WTC11 (cell line): Measurements from ENCODE around the gene MEST. TPM values are rescaled to one million over a fixed set of nuclear protein-coding genes. Genes with fewer than 3 reads are reported as not detected.

ENCODE experiments used
- ATAC-seq: fragments of 200-7000 bp; cut with Tn5 transposase; 2 replicates; pipeline ENCODE4 v1.10.0; 2021; ENCODE audit warnings: mild to moderate bottlenecking, moderate library complexity
- CTCF ChIA-PET: fragments of 300-600 bp; sonication (Branson Sonifier 250); formaldehyde crosslinking; loops from one replicate; lab custom pipeline; 2021; ENCODE audit warnings: antibody characterized with exemption; lab: Charles Lee
- POLR2A ChIA-PET: fragments of 350-600 bp; sonication (Branson Sonifier 250); formaldehyde crosslinking; loops from one replicate; lab custom pipeline; 2021; ENCODE audit warnings: antibody characterized with exemption; lab: Charles Lee
- DNase-seq: peaks from one replicate; pipeline ENCODE4 v3.0.0; 2021; ENCODE audit warnings: low spot score
- H3K27ac Mint-ChIP-seq: 2 replicates; pipeline ENCODE4 v1.8.0; 2021; ENCODE audit warnings: mixed read lengths
- H3K27me3 Mint-ChIP-seq: 2 replicates; pipeline ENCODE4 v1.8.0; 2021; ENCODE audit warnings: low read depth, mild to moderate bottlenecking, moderate library complexity, mixed read lengths
- H3K36me3 Mint-ChIP-seq: 2 replicates; pipeline ENCODE4 v1.8.0; 2021; ENCODE audit warnings: mixed read lengths
- H3K4me1 Mint-ChIP-seq: 2 replicates; pipeline ENCODE4 v1.8.0; 2022; ENCODE audit warnings: mixed read lengths
- H3K4me3 Mint-ChIP-seq: 2 replicates; pipeline ENCODE4 v1.8.0; 2021; ENCODE audit warnings: mild to moderate bottlenecking, moderate library complexity, mixed read lengths
- H3K9me3 Mint-ChIP-seq: 2 replicates; pipeline ENCODE4 v1.8.0; 2021; ENCODE audit warnings: mixed read lengths
- CREB1 ChIP-seq: sonication (generic); formaldehyde crosslinking; IDR thresholded peaks from 2 replicates; pipeline ENCODE4 v1.8.0; 2023; ENCODE audit warnings: mild to moderate bottlenecking, missing genetic modification reagents
- GRHL2 ChIP-seq: fragments of 250-450 bp; sonication (Bioruptor Pico); IDR thresholded peaks from 2 replicates; pipeline ENCODE4 v1.8.0; 2022; ENCODE audit warnings: mild to moderate bottlenecking, moderate library complexity; ENCODE audit not compliant: insufficient replicate concordance, severe bottlenecking
- PRRX2 ChIP-seq: fragments of 250-450 bp; sonication (Bioruptor Pico); IDR thresholded peaks from 2 replicates; pipeline ENCODE4 v1.8.0; 2021; ENCODE audit warnings: mild to moderate bottlenecking
- RELA ChIP-seq: sonication (generic); formaldehyde crosslinking; IDR thresholded peaks from 2 replicates; pipeline ENCODE4 v1.8.1; 2022; ENCODE audit warnings: missing genetic modification reagents, mild to moderate bottlenecking, borderline replicate concordance
- TP53 ChIP-seq: sonication (generic); formaldehyde crosslinking; IDR thresholded peaks from 2 replicates; pipeline ENCODE4 v1.8.1; 2023; ENCODE audit warnings: mild to moderate bottlenecking, missing genetic modification reagents
- microRNA-seq: library from miRNA; unstranded; fragments of <30 nt; microRNA quantifications from one replicate; pipeline ENCODE4 v1.2.0, GENCODE V29; 2022; ENCODE audit warnings: borderline number of aligned reads
- total RNA-seq: library from RNA; stranded (reverse); gene quantifications from 3 replicates; pipeline ENCODE4 v1.2.3, GENCODE V29; 2021
- TF ChIP-seq, protein P1 (sequence below): sonication (generic); formaldehyde crosslinking; IDR thresholded peaks from 2 replicates; pipeline ENCODE4 v1.8.1; 2023; ENCODE audit warnings: mild to moderate bottlenecking, missing genetic modification reagents
- TF ChIP-seq, protein P2 (sequence below): sonication (generic); formaldehyde crosslinking; IDR thresholded peaks from 2 replicates; pipeline ENCODE4 v1.8.1; 2022; ENCODE audit warnings: low read depth, missing genetic modification reagents, borderline replicate concordance
- TF ChIP-seq, protein P3 (sequence below): sonication (generic); formaldehyde crosslinking; IDR thresholded peaks from 2 replicates; pipeline ENCODE4 v1.8.0; 2023; ENCODE audit warnings: missing genetic modification reagents, mild to moderate bottlenecking, borderline replicate concordance

Gene MEST
- total RNA-seq, 1 experiment from 2014 or later = 188 TPM

DNA sequence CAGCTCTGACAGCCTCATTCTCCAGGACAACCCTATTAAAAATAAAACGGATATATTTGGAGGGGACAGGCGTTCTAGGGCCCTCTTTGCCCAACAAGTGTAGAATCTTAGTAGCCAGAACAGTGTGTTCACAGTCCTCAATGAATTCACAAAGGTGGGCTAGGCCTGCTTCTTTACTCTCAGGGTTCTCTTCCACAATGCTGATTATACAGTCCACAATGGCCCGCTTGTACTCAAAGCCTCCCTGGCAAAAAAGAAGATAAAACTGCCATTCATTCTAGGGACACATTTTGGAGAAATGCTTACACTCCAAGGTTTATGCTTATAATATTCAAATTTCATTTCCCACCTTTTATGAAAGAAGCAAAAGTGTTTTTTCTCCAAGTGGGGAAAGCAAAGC is 62.6 kb downstream of the MEST start:
- Mint-ChIP-seq H3K4me3 (no peak overlapping the region), H3K9me3 (peaks cover 4% of the 10 kb centered on the region), H3K4me1 (no peaks in the 10 kb centered on the region), H3K27me3 (no peaks in the 10 kb centered on the region), H3K27ac (no peak overlapping the region), H3K36me3 (peaks cover 6% of the 10 kb centered on the region)
- ATAC-seq = no peak
- POLR2A ChIA-PET = no interaction called here
- DNase-seq = no peak
- CTCF ChIA-PET = no interaction called here
- no peak for TF ChIP-seq CREB1 (CRISPR knock-in tag)
- TF ChIP-seq, protein P1, sequence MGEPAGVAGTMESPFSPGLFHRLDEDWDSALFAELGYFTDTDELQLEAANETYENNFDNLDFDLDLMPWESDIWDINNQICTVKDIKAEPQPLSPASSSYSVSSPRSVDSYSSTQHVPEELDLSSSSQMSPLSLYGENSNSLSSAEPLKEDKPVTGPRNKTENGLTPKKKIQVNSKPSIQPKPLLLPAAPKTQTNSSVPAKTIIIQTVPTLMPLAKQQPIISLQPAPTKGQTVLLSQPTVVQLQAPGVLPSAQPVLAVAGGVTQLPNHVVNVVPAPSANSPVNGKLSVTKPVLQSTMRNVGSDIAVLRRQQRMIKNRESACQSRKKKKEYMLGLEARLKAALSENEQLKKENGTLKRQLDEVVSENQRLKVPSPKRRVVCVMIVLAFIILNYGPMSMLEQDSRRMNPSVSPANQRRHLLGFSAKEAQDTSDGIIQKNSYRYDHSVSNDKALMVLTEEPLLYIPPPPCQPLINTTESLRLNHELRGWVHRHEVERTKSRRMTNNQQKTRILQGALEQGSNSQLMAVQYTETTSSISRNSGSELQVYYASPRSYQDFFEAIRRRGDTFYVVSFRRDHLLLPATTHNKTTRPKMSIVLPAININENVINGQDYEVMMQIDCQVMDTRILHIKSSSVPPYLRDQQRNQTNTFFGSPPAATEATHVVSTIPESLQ = no peak
- TF ChIP-seq, protein P2, sequence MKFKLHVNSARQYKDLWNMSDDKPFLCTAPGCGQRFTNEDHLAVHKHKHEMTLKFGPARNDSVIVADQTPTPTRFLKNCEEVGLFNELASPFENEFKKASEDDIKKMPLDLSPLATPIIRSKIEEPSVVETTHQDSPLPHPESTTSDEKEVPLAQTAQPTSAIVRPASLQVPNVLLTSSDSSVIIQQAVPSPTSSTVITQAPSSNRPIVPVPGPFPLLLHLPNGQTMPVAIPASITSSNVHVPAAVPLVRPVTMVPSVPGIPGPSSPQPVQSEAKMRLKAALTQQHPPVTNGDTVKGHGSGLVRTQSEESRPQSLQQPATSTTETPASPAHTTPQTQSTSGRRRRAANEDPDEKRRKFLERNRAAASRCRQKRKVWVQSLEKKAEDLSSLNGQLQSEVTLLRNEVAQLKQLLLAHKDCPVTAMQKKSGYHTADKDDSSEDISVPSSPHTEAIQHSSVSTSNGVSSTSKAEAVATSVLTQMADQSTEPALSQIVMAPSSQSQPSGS (CRISPR knock-in tag) = no peak
- TF ChIP-seq TP53 (CRISPR knock-in tag) = no peak
- no peak for TF ChIP-seq PRRX2 (CRISPR knock-in tag)
- TF ChIP-seq, protein P3, sequence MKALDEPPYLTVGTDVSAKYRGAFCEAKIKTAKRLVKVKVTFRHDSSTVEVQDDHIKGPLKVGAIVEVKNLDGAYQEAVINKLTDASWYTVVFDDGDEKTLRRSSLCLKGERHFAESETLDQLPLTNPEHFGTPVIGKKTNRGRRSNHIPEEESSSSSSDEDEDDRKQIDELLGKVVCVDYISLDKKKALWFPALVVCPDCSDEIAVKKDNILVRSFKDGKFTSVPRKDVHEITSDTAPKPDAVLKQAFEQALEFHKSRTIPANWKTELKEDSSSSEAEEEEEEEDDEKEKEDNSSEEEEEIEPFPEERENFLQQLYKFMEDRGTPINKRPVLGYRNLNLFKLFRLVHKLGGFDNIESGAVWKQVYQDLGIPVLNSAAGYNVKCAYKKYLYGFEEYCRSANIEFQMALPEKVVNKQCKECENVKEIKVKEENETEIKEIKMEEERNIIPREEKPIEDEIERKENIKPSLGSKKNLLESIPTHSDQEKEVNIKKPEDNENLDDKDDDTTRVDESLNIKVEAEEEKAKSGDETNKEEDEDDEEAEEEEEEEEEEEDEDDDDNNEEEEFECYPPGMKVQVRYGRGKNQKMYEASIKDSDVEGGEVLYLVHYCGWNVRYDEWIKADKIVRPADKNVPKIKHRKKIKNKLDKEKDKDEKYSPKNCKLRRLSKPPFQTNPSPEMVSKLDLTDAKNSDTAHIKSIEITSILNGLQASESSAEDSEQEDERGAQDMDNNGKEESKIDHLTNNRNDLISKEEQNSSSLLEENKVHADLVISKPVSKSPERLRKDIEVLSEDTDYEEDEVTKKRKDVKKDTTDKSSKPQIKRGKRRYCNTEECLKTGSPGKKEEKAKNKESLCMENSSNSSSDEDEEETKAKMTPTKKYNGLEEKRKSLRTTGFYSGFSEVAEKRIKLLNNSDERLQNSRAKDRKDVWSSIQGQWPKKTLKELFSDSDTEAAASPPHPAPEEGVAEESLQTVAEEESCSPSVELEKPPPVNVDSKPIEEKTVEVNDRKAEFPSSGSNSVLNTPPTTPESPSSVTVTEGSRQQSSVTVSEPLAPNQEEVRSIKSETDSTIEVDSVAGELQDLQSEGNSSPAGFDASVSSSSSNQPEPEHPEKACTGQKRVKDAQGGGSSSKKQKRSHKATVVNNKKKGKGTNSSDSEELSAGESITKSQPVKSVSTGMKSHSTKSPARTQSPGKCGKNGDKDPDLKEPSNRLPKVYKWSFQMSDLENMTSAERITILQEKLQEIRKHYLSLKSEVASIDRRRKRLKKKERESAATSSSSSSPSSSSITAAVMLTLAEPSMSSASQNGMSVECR = no peak
- TF ChIP-seq GRHL2 = no peak
- TF ChIP-seq RELA (CRISPR knock-in tag) = no peak

Small RNA genes within 50 kb of the gene (microRNA-seq; reads per million reads assigned to microRNA genes)
- 510 reads per million, percentile 84 among the genes with 10 or more reads in this experiment for gene MIR335

Other genes with a start within 250 kb of the MEST start
- 0.90 to 2.3 TPM (median 1.3 TPM) in 3 replicates for gene CPA2, start 225.2 kb upstream of the MEST start, total RNA-seq
- gene CPA4, start 198.9 kb upstream of the MEST start, total RNA-seq = 0.11 TPM in 2 of 3 replicates, not detected in the other
- gene CPA5, start 147.3 kb upstream of the MEST start, total RNA-seq = not detected in 3 replicates
- 7.9 to 14.0 TPM (median 8.9 TPM) in 3 replicates for gene CPA1, start 111.6 kb upstream of the MEST start, total RNA-seq
- gene CEP41, start 51.1 kb upstream of the MEST start, total RNA-seq = 7.1 to 11.2 TPM (median 10.2 TPM) in 3 replicates
- 50.9 to 68.4 TPM (median 64.9 TPM) in 3 replicates for gene COPG2, start 176.7 kb downstream of the MEST start, total RNA-seq
- gene TSGA13, start 194.5 kb downstream of the MEST start, total RNA-seq = not detected in 3 replicates
- not detected in 3 replicates for gene KLF14, start 242.1 kb downstream of the MEST start, total RNA-seq